Measurements from ENCODE around the gene ASCL3. TPM values are rescaled to one million over a fixed set of nuclear protein-coding genes. Genes with fewer than 3 reads are reported as not detected.

The ASCL3 gene
- total and polyA plus RNA-seq, 2 of the 8 experiments (the other 6 are each of a cell fraction or from before 2014, with no cell fraction given) = not detected

GRCh38 chr11:8961401-8961800, 18.6 kb upstream of the ASCL3 start:
- Histone ChIP-seq H2AK5ac (ENCODE audit: low read depth, low read length) (no peak overlapping the region), H2AFZ (ENCODE audit: low read length) (no peak overlapping the region), H2BK12ac (ENCODE audit: low read depth, low read length) (no peak overlapping the region), H3K4me2 (ENCODE audit: insufficient read depth in 1 of 2, low read depth in 2 of 2, low read length in 2 of 2) (no peak overlapping the region), H3K14ac (ENCODE audit: insufficient read length) (no peak overlapping the region), H2BK20ac (ENCODE audit: low read length) (no peak overlapping the region), H2BK15ac (ENCODE audit: low read length) (no peak overlapping the region), H3K27ac (ENCODE audit: low read depth, low read length) (no peak overlapping the region), H3K27me3 (replicated peaks in 1 of 4; ENCODE audit: control insufficient read depth in 3 of 4, extremely low read depth in 1 of 4, insufficient read depth in 3 of 4, low read length in 3 of 4) (no peaks in the 10 kb centered on the region), H2BK5ac (ENCODE audit: low read depth, low read length) (no peak overlapping the region), H3K23me2 (ENCODE audit: low read depth, low read length) (peaks cover 12% of the 10 kb centered on the region), H3K4me1 (replicated peaks in 1 of 4; ENCODE audit: control insufficient read depth in 3 of 4, insufficient read depth in 4 of 4, low read length in 3 of 4) (peaks cover 0 to 4% (median 2%) of the 10 kb centered on the region in 4 experiments; a peak in 3 of 7 replicates), H3K4me3 (ENCODE audit: extremely low read depth in 1 of 4, insufficient read depth in 2 of 4, low read depth in 3 of 4, low read length in 4 of 4) (no peak overlapping the region), H4K20me1 (replicated peaks in 1 of 2; ENCODE audit: control insufficient read depth in 1 of 2, insufficient read depth in 2 of 2, low read length in 2 of 2) (no peaks in the 10 kb centered on the region), H3K9ac (replicated peaks in 1 of 4; ENCODE audit: extremely low read depth in 1 of 4, low read depth in 3 of 4, low read length in 3 of 4) (no peak overlapping the region), H3K79me1 (ENCODE audit: low read depth, low read length) (peaks cover 3% of the 10 kb centered on the region; the same call in 1 of the 2 replicates), H4K5ac (ENCODE audit: insufficient read length, low read depth, low read length) (no peak overlapping the region), H3K18ac (ENCODE audit: extremely low read depth, low read length) (no peak overlapping the region), H3K4ac (replicated peaks; ENCODE audit: insufficient read length, low read depth, low read length) (no peak overlapping the region), H4K91ac (replicated peaks; ENCODE audit: insufficient read length, low read length) (no peak overlapping the region), H3K23ac (ENCODE audit: insufficient read length) (no peak overlapping the region), H3K36me3 (ENCODE audit: control insufficient read depth in 2 of 4, insufficient read depth in 4 of 4, low read length in 3 of 4) (no peaks in the 10 kb centered on the region), H4K8ac (ENCODE audit: extremely low read depth, insufficient read depth, low read length) (no peak overlapping the region), H2BK120ac (replicated peaks; ENCODE audit: low read depth, low read length) (no peak overlapping the region), H3K9me3 (ENCODE audit: insufficient read depth in 2 of 2, low read depth in 1 of 2, low read length in 1 of 2) (no peaks in the 10 kb centered on the region), H3K56ac (replicated peaks; ENCODE audit: insufficient read length, low read depth, low read length) (no peak overlapping the region), H3K79me2 (ENCODE audit: control insufficient read depth in 1 of 2, insufficient read depth in 2 of 2, low read length in 2 of 2) (peaks cover 0 to 3% of the 10 kb centered on the region in 2 experiments; a peak in 1 of 4 replicates)
- FAIRE-seq (no peak), DNase-seq (ENCODE audit: low read depth in 1 of 2, low spot score in 2 of 2) (no peak)
- POLR2A ChIA-PET (ENCODE audit: partially characterized antibody) = interaction anchor here (0.7 to 1.0 kb wide), 2 partner anchors 42 to 278 kb away, joined by 3 to 4 read pairs; partner anchors contain the start of gene NRIP3
- 76% methylated on average over 2 of the region's 2 CpGs; no CpG with 5 or more reads in 1 of the 2 experiments for WGBS, 2 experiments (ENCODE audit: extremely low coverage in 1 of 2, insufficient coverage in 1 of 2, insufficient read length in 1 of 2, insufficient replicate concordance in 2 of 2, low coverage in 1 of 2, low lambda C conversion rate in 2 of 2, missing lambda C conversion rate in 1 of 2)
- CTCF ChIA-PET (ENCODE audit: partially characterized antibody) = interaction anchor here (0.7 to 3.7 kb wide), 7 partner anchors 25 to 238 kb away, joined by 3 to 66 read pairs (median 5); partner anchors contain the start of gene AKIP1
- TF ChIP-seq RXRA (IDR thresholded peaks at IDR 0.05; ENCODE audit: insufficient read depth, low read depth, low read length) (no peak), CBX5 (IDR thresholded peaks at IDR 0.05; ENCODE audit: low read depth, low read length) (no peak), EGR1 (IDR thresholded peaks at IDR 0.05; ENCODE audit: borderline replicate concordance, low read depth, low read length) (no peak), BCL11A (IDR thresholded peaks at IDR 0.05; ENCODE audit: low read depth in 2 of 2, low read length in 2 of 2) (no peak), SUZ12 (IDR thresholded peaks at IDR 0.05; ENCODE audit: low read length) (no peak), POLR2A (IDR thresholded peaks at IDR 0.05; ENCODE audit: control extremely low read depth in 1 of 2, low read depth in 2 of 2, low read length in 2 of 2) (no peak), KDM4A (IDR thresholded peaks at IDR 0.05; ENCODE audit: low read depth, low read length, severe bottlenecking) (no peak)

Data from H1 (cell line).